ENCODE results near the gene ORC6.

Gene ORC6

GRCh38 chr16:46736695-46737094 is 47.2 kb downstream of the ORC6 start:
- H3K36me3 Mint-ChIP-seq = no peaks in the 10 kb centered on the region
- no peak overlapping the region for H3K27ac Mint-ChIP-seq
- DNase-seq (ENCODE audit: low spot score in 2 of 2) = no peak
- ATAC-seq = no peak
- H3K9me3 Mint-ChIP-seq = no peaks in the 10 kb centered on the region
- H3K4me3 Mint-ChIP-seq = no peak overlapping the region
- no peaks in the 10 kb centered on the region for H3K4me1 Mint-ChIP-seq

GRCh38 chr16:46737621-46738214 is 48.3 kb downstream of the ORC6 start:
- no peak overlapping the region for H3K27ac Mint-ChIP-seq
- no peaks in the 10 kb centered on the region for H3K36me3 Mint-ChIP-seq
- peaks cover 5% of the 10 kb centered on the region for H3K4me1 Mint-ChIP-seq
- no peak overlapping the region for H3K4me3 Mint-ChIP-seq
- DNase-seq (ENCODE audit: low spot score in 2 of 2) (no peak), ATAC-seq (no peak)
- no peaks in the 10 kb centered on the region for H3K9me3 Mint-ChIP-seq

GRCh38 chr16:46739934-46740333 is 50.5 kb downstream of the ORC6 start:
- ATAC-seq (no peak), DNase-seq (ENCODE audit: low spot score in 2 of 2) (no peak)
- Mint-ChIP-seq H3K9me3 (no peaks in the 10 kb centered on the region), H3K36me3 (no peaks in the 10 kb centered on the region), H3K4me1 (peaks cover 14% of the 10 kb centered on the region), H3K4me3 (no peak overlapping the region), H3K27ac (no peak overlapping the region)

GRCh38 chr16:46743232-46743719 is 53.8 kb downstream of the ORC6 start:
- DNase-seq (ENCODE audit: low spot score in 2 of 2) = no peak
- Mint-ChIP-seq H3K4me1 (peaks cover 14% of the 10 kb centered on the region), H3K9me3 (no peaks in the 10 kb centered on the region), H3K36me3 (no peaks in the 10 kb centered on the region), H3K4me3 (no peak overlapping the region), H3K27ac (no peak overlapping the region)
- no peak for ATAC-seq

GRCh38 chr16:46745617-46746016 is 56.2 kb downstream of the ORC6 start:
- H3K4me1 Mint-ChIP-seq = peaks cover 14% of the 10 kb centered on the region
- H3K27ac Mint-ChIP-seq = no peak overlapping the region
- H3K36me3 Mint-ChIP-seq = no peaks in the 10 kb centered on the region
- ATAC-seq = no peak
- no peaks in the 10 kb centered on the region for H3K9me3 Mint-ChIP-seq
- no peak for DNase-seq (ENCODE audit: low spot score in 2 of 2)
- H3K4me3 Mint-ChIP-seq = no peak overlapping the region

- Mint-ChIP-seq H3K4me1 (peaks cover 14% of the 10 kb centered on the region), H3K36me3 (no peaks in the 10 kb centered on the region), H3K27ac (no peak overlapping the region), H3K4me3 (no peak overlapping the region), H3K9me3 (no peaks in the 10 kb centered on the region)
- ATAC-seq = peak; percentile 23
- DNase-seq (ENCODE audit: low spot score in 2 of 2) = no peak
These were observed 57.6 kb downstream of the ORC6 start for GRCh38 chr16:46746821-46747776.
